Stimulated activated CD8-positive, alpha-beta memory T cell treated with anti-CD3 and anti-CD28 coated beads, Interleukin-15, amount 100 ng/mL, for 48 hours (primary cell): Measurements from ENCODE around the gene GRID2.

Experiments used
- DNase-seq, 2 donors: peaks; one replicate each; pipeline ENCODE4 v3.0.0-alpha.2; 2020; ENCODE audit warnings: low read depth in 2 of 2

Gene GRID2

GRCh38 chr4:93407493-93408275 is 1103.9 kb downstream of the GRID2 start:
- no peak for DNase-seq

GRCh38 chr4:93409035-93409434 is 1105.3 kb downstream of the GRID2 start:
- no peak for DNase-seq

DNA sequence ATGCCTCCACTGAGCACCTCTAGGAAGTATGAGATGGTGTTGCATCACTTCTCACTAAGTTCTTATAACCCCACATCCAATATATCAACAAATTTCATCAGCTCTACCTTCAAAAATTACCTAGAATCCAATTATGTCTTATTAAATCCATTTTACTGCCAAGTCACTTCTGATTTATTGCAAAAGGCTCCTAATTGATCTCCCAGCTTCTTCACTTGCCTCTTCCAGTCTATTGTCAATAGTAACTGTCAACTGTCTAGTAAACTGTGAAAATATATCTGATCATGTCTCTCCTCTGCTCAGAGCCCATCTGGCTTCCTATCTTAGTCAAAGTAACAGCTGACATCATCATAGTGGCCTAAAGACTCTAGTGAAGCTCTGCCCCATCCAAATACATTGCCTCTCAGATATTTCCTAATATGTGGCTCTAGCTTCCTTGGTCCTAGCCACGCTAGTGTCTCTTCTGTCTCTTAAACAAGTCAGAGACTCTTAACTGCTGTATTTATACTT is 1110.3 kb downstream of the GRID2 start:
- DNase-seq, result no peak

GRCh38 chr4:93416344-93417128 is 1112.8 kb downstream of the GRID2 start:
- no peak for DNase-seq

DNA sequence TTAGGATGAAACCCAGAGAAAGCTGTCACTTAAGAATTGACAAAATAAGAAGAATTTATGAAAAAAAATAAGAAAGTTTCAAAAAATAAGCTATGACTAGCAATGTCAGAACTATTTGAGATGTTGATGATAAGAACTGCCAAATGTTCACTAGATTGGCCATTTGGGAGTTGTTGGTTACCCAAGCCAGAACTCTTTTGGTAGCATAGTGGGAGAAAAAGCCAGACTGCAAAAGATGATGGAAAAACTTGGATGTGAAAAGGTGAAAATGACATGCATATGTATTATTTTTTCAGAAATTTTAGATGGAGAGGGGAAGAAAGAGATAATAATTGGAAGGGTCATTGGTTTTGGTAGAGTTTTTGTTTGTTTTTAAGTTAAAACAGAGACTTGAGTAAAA is 1127.6 kb downstream of the GRID2 start:
- DNase-seq, result no peak

GRCh38 chr4:93433840-93434239 is 1130.1 kb downstream of the GRID2 start:
- DNase-seq, result no peak

- no peak for DNase-seq
These were observed 1132.3 kb downstream of the GRID2 start for GRCh38 chr4:93436000-93436626.

GRCh38 chr4:93437991-93438390 is 1134.2 kb downstream of the GRID2 start:
- no peak for DNase-seq

DNA sequence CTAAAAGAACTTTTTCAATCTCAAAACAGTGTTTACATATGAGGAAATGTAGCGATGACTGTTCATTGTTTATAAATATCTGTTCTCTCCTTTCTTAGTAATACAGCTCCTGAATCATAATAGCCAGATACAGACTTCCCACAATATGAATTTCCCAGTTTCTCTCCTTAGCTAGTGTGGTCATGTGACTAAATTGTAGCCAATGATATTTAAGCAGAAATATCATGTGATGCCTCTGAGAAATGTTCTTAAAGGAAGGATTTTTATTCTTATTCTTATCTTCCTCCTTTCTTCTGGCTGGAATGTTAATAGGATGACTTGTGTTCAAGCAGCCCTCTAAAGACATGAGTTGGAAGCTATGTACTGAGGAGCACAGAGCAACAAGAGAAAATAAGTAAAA is 1141.1 kb downstream of the GRID2 start:
- DNase-seq, result no peak

GRCh38 chr4:93446038-93446437 is 1142.3 kb downstream of the GRID2 start:
- DNase-seq, result no peak

- DNase-seq, result no peak
These were observed 1145.0 kb downstream of the GRID2 start for GRCh38 chr4:93448691-93449293.

DNA sequence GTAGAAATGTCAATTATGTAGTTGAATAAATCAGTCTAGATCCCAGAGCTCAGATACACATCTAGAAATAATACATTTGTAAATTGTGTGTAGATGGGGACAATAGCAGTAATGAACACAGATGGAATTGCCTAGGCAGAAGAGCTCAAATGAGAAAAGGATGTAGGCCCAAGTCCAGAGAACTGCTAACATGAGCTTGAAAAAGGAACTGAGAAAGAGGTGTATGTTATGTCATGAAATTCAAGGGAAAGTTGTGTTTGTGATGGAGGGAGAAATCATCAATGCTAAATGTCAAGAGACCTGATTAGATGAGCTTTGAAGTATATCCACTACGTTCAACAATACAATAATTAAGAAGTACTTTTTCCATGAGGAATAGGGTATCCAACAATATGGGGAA is 1148.2 kb downstream of the GRID2 start:
- no peak for DNase-seq

DNA sequence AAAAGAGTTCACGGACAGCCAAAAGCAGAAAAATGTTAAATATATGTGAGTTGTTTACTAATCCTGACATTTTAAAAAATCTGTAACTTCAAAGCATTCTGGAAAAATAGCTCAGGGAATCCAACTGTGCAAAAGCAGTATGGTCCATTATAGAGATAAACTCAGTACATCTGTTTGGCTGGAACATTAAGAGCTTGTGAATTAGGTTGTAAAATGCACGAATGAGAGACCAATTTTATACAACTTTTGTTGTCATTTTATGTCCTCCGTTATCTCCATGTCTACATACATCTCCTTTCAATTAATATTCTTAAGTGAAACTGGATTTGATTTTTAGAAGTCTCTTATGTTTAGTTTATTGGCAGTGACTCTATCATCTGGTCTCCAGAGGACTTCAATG is 1157.8 kb downstream of the GRID2 start:
- no peak for DNase-seq

GRCh38 chr4:93466446-93466845 is 1162.7 kb downstream of the GRID2 start:
- DNase-seq, result no peak

- no peak for DNase-seq
These were observed 1163.9 kb downstream of the GRID2 start for GRCh38 chr4:93467484-93468155.

DNA sequence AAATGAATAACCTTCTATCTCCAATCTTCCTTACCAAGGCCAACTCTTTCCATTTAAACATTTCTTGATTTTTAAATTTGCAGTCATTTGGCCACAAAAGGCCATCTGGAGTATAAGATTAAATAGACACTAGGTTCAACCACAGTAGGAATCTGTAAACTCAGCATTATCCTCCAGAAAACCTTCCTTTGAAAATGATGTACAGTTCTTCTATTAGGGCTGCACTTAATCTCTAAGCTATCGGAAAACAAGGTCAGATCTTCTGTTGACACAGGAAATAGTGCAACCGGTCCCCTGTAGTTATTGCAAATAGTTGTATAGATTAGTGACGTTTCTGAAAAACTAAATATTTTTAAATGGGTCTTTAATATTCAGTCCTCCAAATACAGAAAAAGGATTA is 1165.8 kb downstream of the GRID2 start:
- DNase-seq, result no peak

DNA sequence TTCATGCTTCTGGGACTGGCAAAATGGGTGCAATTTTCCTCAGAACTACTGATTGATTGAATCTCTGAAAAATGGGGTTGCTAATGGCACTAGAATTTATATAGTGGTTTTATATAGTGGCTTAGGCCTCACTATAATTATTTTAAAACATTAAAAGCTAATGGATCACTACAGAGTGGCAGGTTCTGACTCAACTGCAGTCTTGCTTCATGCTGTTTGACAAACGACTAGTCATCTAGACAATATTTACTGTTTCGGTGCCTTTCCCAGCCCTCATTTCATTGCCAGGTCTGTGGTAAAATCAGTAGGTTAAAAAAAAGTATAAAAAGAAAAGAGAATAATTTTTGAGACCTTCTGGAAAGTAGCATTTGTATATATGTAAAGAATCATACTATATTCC is 1172.0 kb downstream of the GRID2 start:
- DNase-seq, result no peak

- no peak for DNase-seq
These were observed 1175.0 kb downstream of the GRID2 start for GRCh38 chr4:93478805-93479204.

GRCh38 chr4:93480452-93480851 is 1176.7 kb downstream of the GRID2 start:
- DNase-seq, result no peak

DNA sequence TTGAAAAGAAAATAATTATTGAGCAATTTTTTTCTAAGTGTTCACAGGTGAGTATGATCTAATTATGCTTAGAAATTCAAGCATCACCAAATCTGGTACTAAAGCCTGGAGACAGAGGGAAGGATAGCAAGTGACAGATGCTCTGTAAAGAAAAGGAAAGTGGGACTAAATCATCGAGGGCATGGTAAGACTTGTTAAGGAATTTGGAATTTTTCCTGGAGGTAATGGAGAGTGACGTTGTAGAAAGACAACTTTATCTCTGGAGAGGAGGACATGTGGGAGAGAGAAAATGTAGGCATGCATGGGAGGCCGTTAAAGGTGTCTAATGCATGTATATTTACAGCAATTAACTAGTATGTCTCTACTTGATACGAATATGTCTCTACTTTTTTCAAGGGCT is 1191.6 kb downstream of the GRID2 start:
- DNase-seq, result no peak

GRCh38 chr4:93501244-93501643 is 1197.5 kb downstream of the GRID2 start:
- no peak for DNase-seq

DNA sequence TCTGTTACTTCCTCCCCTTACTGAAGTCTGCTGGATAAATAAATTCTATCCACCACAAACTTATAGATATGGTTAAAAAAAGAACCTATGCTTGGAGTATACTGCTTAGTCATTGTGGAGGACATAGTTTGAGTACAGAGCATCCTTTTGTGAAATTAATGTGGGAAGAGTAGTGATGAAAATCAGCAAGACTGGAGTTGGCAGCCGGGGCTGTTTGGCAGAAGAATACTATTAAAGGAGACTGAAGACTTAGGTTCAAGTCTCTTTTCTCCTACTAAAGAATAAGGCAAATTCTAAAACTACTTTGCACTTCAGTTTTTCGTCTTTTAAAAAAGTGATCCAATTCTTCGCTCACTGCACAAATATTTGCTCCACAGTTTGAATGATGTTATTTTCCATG is 1198.2 kb downstream of the GRID2 start:
- no peak for DNase-seq
